Skeletal muscle satellite cell (primary cell): ENCODE results near the gene HOXA1.

Experiments
- H3K27me3 ChIP-seq: 2 replicates; pipeline ENCODE4 v1.7.0; 2013; ENCODE audit warnings: low read length; ENCODE audit not compliant: control insufficient read depth, insufficient read depth
- H3K36me3 ChIP-seq: 2 replicates; pipeline ENCODE4 v1.7.0; 2013; ENCODE audit warnings: mild to moderate bottlenecking, control low read depth, low read length; ENCODE audit not compliant: insufficient read depth
- H3K4me1 ChIP-seq: 2 replicates; pipeline ENCODE4 v1.7.0; 2013; ENCODE audit warnings: low read length; ENCODE audit not compliant: control insufficient read depth, insufficient read depth
- H3K4me2 ChIP-seq: 2 replicates; pipeline ENCODE4 v1.7.0; 2013; ENCODE audit warnings: mild to moderate bottlenecking, low read length
- H3K4me3 ChIP-seq: 2 replicates; pipeline ENCODE4 v1.7.0; 2013; ENCODE audit warnings: low read length
- H3K9ac ChIP-seq: 2 replicates; pipeline ENCODE4 v1.7.0; 2013; ENCODE audit warnings: mild to moderate bottlenecking, low read depth, low read length, moderate library complexity
- H3K9me3 ChIP-seq: replicated peaks from 2 replicates; pipeline ENCODE4 v1.7.0; 2013; ENCODE audit warnings: mild to moderate bottlenecking, control low read depth, low read length

HOXA1 gene

GRCh38 chr7:27122077-27122910 is 26.5 kb upstream of the HOXA1 start:
- H3K27me3 ChIP-seq: no peaks in the 10 kb centered on the region
- H3K4me3 ChIP-seq: no peak overlapping the region
- no peak overlapping the region for H3K4me2 ChIP-seq
- H3K36me3 ChIP-seq: peaks cover 13% of the 10 kb centered on the region
- H3K9ac ChIP-seq: no peak overlapping the region
- no peaks in the 10 kb centered on the region for H3K4me1 ChIP-seq
- no peaks in the 10 kb centered on the region for H3K9me3 ChIP-seq

- Histone ChIP-seq H3K9me3 (no peaks in the 10 kb centered on the region), H3K27me3 (no peaks in the 10 kb centered on the region)
Measured at GRCh38 chr7:27121684-27122076, 25.9 kb upstream of the HOXA1 start.

GRCh38 chr7:27119412-27119911 is 23.7 kb upstream of the HOXA1 start:
- Histone ChIP-seq H3K9me3 (no peaks in the 10 kb centered on the region), H3K36me3 (peaks cover 10% of the 10 kb centered on the region), H3K4me1 (peaks cover 8% of the 10 kb centered on the region), H3K27me3 (no peaks in the 10 kb centered on the region), H3K9ac (no peak overlapping the region), H3K4me2 (no peak overlapping the region), H3K4me3 (no peak overlapping the region)

More at GRCh38 chr7:27121684-27122076, 25.9 kb upstream of the HOXA1 start:
- no peaks in the 10 kb centered on the region for H3K4me1 ChIP-seq
- no peak overlapping the region for H3K4me2 ChIP-seq
- H3K9ac ChIP-seq: no peak overlapping the region
- no peak overlapping the region for H3K4me3 ChIP-seq
- peaks cover 13% of the 10 kb centered on the region for H3K36me3 ChIP-seq

GRCh38 chr7:27118580-27118979 is 22.8 kb upstream of the HOXA1 start:
- Histone ChIP-seq H3K4me3 (no peak overlapping the region), H3K9me3 (no peaks in the 10 kb centered on the region), H3K4me1 (peaks cover 13% of the 10 kb centered on the region), H3K4me2 (no peak overlapping the region), H3K9ac (no peak overlapping the region), H3K36me3 (peaks cover 10% of the 10 kb centered on the region), H3K27me3 (no peaks in the 10 kb centered on the region)

- Histone ChIP-seq H3K4me2 (no peak overlapping the region), H3K9me3 (no peaks in the 10 kb centered on the region), H3K9ac (no peak overlapping the region), H3K4me1 (peaks cover 18% of the 10 kb centered on the region), H3K4me3 (no peak overlapping the region), H3K27me3 (no peaks in the 10 kb centered on the region), H3K36me3 (peaks cover 10% of the 10 kb centered on the region)
Measured at GRCh38 chr7:27117887-27118491, 22.2 kb upstream of the HOXA1 start.

- Histone ChIP-seq H3K4me2 (no peak overlapping the region), H3K4me3 (no peak overlapping the region), H3K36me3 (peaks cover 7% of the 10 kb centered on the region), H3K9me3 (no peaks in the 10 kb centered on the region), H3K9ac (no peak overlapping the region), H3K4me1 (peaks cover 24% of the 10 kb centered on the region), H3K27me3 (no peaks in the 10 kb centered on the region)
Measured at GRCh38 chr7:27116962-27117886, 21.4 kb upstream of the HOXA1 start.

- H3K9ac ChIP-seq: no peak overlapping the region
- no peak overlapping the region for H3K4me2 ChIP-seq
- H3K4me1 ChIP-seq: peaks cover 32% of the 10 kb centered on the region
- peaks cover 2% of the 10 kb centered on the region for H3K36me3 ChIP-seq
- H3K27me3 ChIP-seq: no peaks in the 10 kb centered on the region
- H3K9me3 ChIP-seq: no peaks in the 10 kb centered on the region
- H3K4me3 ChIP-seq: no peak overlapping the region
Measured at GRCh38 chr7:27116031-27116961, 20.5 kb upstream of the HOXA1 start.

GRCh38 chr7:27115221-27116026 is 19.6 kb upstream of the HOXA1 start:
- no peaks in the 10 kb centered on the region for H3K27me3 ChIP-seq
- H3K4me2 ChIP-seq: no peak overlapping the region
- no peak overlapping the region for H3K4me3 ChIP-seq
- peaks cover 41% of the 10 kb centered on the region for H3K4me1 ChIP-seq
- H3K9ac ChIP-seq: no peak overlapping the region
- no peaks in the 10 kb centered on the region for H3K9me3 ChIP-seq
- H3K36me3 ChIP-seq: peaks cover 4% of the 10 kb centered on the region

- no peaks in the 10 kb centered on the region for H3K27me3 ChIP-seq
- H3K4me1 ChIP-seq: peaks cover 41% of the 10 kb centered on the region
- H3K9ac ChIP-seq: no peak overlapping the region
- H3K4me2 ChIP-seq: no peak overlapping the region
- peaks cover 8% of the 10 kb centered on the region for H3K36me3 ChIP-seq
- no peaks in the 10 kb centered on the region for H3K9me3 ChIP-seq
- H3K4me3 ChIP-seq: no peak overlapping the region
Measured at GRCh38 chr7:27114881-27115220, 19.1 kb upstream of the HOXA1 start.
